Measurements from ENCODE around the gene SMDT1. TPM values are rescaled to one million over a fixed set of nuclear protein-coding genes. Genes with fewer than 3 reads are reported as not detected.

SMDT1 gene
- total and polyA plus RNA-seq, 9 of the 15 experiments (the other 6 are each of a cell fraction or from before 2014, with no cell fraction given), result 7.9 to 65.2 (median 14.3) TPM

- FAIRE-seq (no peak), DNase-seq (ENCODE audit: extremely low read depth in 1 of 4, low spot score in 3 of 4) (no peak), ATAC-seq (no peak)
- Histone ChIP-seq H3K9me1 (ENCODE audit: control insufficient read depth, insufficient read depth, low read length) (peaks cover 2% of the 10 kb centered on the region), H4K20me1 (replicated peaks; ENCODE audit: control insufficient read depth, insufficient read depth, low read length) (no peaks in the 10 kb centered on the region), H3K79me2 (ENCODE audit: control insufficient read depth, insufficient read depth, low read length) (peaks cover 19% of the 10 kb centered on the region), H3K4me2 (ENCODE audit: insufficient read depth, low read length) (no peak overlapping the region), H3K27ac (ENCODE audit: extremely low read depth, low read depth, low read length) (no peak overlapping the region), H3K4me1 (replicated peaks in 1 of 2; ENCODE audit: control insufficient read depth in 2 of 2, insufficient read depth in 2 of 2, low read length in 2 of 2) (peaks cover 24 to 46% of the 10 kb centered on the region in 2 experiments), H3K9ac (ENCODE audit: insufficient read depth in 1 of 2, low read depth in 2 of 2, low read length in 2 of 2) (no peak overlapping the region), H2AFZ (ENCODE audit: low read depth, low read length) (no peak overlapping the region), H3K9me3 (replicated peaks; ENCODE audit: control insufficient read depth, insufficient read depth, low read depth, low read length) (no peaks in the 10 kb centered on the region), H3K27me3 (ENCODE audit: control insufficient read depth in 2 of 2, insufficient read depth in 2 of 2, low read length in 2 of 2) (no peaks in the 10 kb centered on the region), H3K36me3 (ENCODE audit: control insufficient read depth, insufficient read depth, low read length) (no peaks in the 10 kb centered on the region), H3K4me3 (no peak overlapping the region)
- ChIA-PET CTCF (ENCODE audit: low intra/inter-chr PET ratio) (no interaction called here), POLR2A (interaction anchor here (0.6 kb wide), 1 partner anchor 330 kb away, joined by 4 read pairs; no protein-coding TSS in a partner anchor)
- in situ Hi-C loops (cut with MboI), result no loop called here
- no peak for TF ChIP-seq ZKSCAN8 (CRISPR knock-in tag; IDR thresholded peaks at IDR 0.05)
- TF ChIP-seq ZNF707 (CRISPR knock-in tag; conservative IDR thresholded peaks at IDR 0.05), result no peak
- no peak for TF ChIP-seq CTCFL (IDR thresholded peaks at IDR 0.05; ENCODE audit: borderline replicate concordance, insufficient read depth, low read depth, low read length, poor library complexity, severe bottlenecking)
- TF ChIP-seq HIVEP1 (CRISPR knock-in tag; IDR thresholded peaks at IDR 0.05), result no peak
- no peak for TF ChIP-seq KDM1A (IDR thresholded peaks at IDR 0.05)
- no peak for TF ChIP-seq CREB3 (tag; conservative IDR thresholded peaks at IDR 0.05; ENCODE audit: low read depth)
- no peak for TF ChIP-seq RHOXF2B (CRISPR knock-in tag; conservative IDR thresholded peaks at IDR 0.05)
- no peak for TF ChIP-seq NR2F6 (CRISPR knock-in tag; IDR thresholded peaks at IDR 0.05)
- TF ChIP-seq POU5F1 (IDR thresholded peaks at IDR 0.05; ENCODE audit: borderline replicate concordance, low read depth, low read length, partially characterized antibody), result no peak
- no peak for TF ChIP-seq SRSF1 (IDR thresholded peaks at IDR 0.05; ENCODE audit: low read depth, low read length)
- TF ChIP-seq HOMEZ (CRISPR knock-in tag; IDR thresholded peaks at IDR 0.05), result no peak
- TF ChIP-seq NCOA6 (IDR thresholded peaks at IDR 0.05), result no peak
- intact Hi-C loops (cut with micrococcal nuclease), result loop anchor here (10.0 kb wide), 1 partner anchor 109 kb away; the partner anchor contains the start of gene SEPTIN3
- 88% methylated on average over 6 of the region's 14 CpGs for WGBS (ENCODE audit: insufficient coverage, low coverage, missing lambda C conversion rate)
- no TSS peak for BruUV-seq (replicated peaks)
These were observed 5.9 kb upstream of the SMDT1 start for GRCh38 chr22:42073621-42074041.

Data from K562 (cell line).